AG08396 (cell line): ENCODE data around the gene PCDHB7.
"Not testable (repeated sequence)": the region's sequence is repeated elsewhere in the genome, so short reads cannot be mapped to it uniquely, and the experiment has no call there.

ENCODE experiments used
- DNase-seq: peaks from one replicate; pipeline ENCODE4 v3.0.0; 2012; ENCODE audit warnings: low spot score, mixed read lengths

Gene PCDHB7

DNA sequence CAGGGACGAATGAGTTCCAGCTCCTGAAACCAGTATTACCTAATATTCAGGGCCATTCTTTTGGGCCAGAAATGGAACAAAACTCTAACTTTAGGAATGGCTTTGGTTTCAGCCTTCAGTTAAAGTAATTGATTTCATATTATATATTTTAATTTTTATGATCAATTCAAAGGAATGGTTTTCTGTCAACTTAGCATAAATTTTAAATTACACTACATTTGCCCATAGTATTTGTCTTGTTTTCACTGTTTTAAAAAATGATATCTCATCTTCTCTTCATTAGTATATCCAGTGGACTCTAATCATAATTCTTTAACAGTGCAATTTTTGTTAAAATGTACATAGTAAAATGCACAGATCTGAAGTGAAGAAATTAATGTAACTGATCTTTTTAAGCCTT lies 7.9 kb downstream of the PCDHB7 start:
- DNase-seq: no peak

DNA sequence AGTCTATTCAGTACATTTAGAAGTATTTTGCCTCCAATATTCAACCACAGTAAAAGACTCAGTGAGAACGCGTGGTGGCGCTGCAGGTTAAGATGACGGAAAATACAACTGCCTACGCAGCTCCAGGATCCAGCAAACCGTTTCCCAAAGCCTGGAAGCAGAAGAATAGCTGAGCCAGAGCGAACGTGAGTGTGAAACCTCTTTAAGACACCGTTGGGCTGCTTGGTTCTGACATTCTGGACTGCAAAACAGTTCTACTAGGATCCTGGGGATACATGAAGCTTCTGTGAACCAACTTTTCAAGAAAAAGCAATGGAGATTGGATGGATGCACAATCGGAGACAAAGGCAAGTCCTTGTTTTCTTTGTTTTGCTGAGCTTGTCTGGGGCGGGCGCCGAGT lies 9.8 kb downstream of the PCDHB7 start, which contains the start of gene PCDHB16:
PCDHB16 (plus strand) TSS at position 140 of the 400 bp plus-strand sequence; CDS start at position 313, 173 bp downstream.
- peak; percentile 74 for DNase-seq

DNA sequence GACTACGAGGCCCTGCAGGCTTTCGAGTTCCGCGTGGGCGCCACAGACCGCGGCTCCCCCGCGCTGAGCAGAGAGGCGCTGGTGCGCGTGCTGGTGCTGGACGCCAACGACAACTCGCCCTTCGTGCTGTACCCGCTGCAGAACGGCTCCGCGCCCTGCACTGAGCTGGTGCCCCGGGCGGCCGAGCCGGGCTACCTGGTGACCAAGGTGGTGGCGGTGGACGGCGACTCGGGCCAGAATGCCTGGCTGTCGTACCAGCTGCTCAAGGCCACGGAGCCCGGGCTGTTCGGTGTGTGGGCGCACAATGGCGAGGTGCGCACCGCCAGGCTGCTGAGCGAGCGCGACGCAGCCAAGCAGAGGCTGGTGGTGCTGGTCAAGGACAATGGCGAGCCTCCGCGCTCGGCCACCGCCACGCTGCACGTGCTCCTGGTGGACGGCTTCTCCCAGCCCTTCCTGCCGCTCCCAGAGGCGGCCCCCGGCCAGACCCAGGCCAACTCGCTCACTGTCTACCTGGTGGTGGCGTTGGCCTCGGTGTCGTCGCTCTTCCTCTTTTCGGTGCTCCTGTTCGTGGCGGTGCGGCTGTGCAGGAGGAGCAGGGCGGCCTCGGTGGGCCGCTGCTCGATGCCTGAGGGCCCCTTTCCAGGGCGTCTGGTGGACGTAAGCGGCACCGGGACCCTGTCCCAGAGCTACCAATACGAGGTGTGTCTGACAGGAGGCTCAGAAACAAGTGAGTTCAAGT lies 11.8 kb downstream of the PCDHB7 start:
- DNase-seq: not testable (repeated sequence)

DNA sequence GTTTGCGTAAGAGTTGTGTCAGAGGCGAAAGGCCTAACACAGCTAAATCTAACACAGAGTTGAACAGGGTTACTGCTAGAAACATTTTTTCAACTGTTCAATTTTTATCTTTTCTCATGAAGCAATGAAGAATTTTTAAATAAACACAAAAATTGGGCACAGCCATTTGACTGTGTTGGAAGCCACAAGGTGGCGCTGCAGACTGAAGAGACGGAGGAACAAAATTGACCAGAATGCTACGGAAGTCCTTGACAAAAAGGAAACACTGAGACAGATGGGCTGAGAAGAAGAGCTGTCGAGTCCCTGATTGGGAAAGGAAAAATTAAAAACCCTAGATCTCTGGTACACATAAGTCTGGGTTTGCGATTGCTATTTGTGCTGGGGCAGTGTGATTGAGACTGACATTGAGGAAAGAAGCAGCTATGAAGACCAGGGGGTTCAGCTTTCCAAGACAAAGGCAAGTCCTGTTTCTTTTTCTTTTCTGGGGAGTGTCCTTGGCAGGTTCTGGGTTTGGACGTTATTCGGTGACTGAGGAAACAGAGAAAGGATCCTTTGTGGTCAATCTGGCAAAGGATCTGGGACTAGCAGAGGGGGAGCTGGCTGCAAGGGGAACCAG lies 14.6 kb downstream of the PCDHB7 start, which contains the start of gene PCDHB9:
PCDHB9 (plus strand) TSS at position 265 of the 616 bp plus-strand sequence; CDS start at position 423, 158 bp downstream.
- peak; percentile 68 for DNase-seq

GRCh38 chr5:141188682-141189081 lies 16.2 kb downstream of the PCDHB7 start:
- DNase-seq: not testable (repeated sequence)

- not testable (repeated sequence) for DNase-seq
Measured at GRCh38 chr5:141189131-141189530, 16.7 kb downstream of the PCDHB7 start.

DNA sequence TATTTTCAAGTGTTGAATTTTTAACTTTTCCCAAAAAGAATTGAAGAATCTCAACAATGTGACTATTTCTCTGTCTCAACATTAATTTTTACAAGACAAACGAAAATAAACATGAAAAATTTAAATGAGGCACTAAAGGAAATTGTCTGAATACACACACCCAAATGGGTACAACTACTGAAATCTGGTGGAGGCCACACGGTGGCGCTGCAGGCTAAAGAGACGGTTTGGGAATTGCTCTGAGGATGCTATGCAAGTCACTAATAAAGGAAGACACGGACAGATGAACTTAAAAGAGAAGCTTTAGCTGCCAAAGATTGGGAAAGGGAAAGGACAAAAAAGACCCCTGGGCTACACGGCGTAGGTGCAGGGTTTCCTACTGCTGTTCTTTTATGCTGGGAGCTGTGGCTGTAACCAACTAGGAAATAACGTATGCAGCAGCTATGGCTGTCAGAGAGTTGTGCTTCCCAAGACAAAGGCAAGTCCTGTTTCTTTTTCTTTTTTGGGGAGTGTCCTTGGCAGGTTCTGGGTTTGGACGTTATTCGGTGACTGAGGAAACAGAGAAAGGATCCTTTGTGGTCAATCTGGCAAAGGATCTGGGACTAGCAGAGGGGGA lies 19.8 kb downstream of the PCDHB7 start, which contains the start of gene PCDHB10:
PCDHB10 (plus strand) TSS at position 244 of the 616 bp plus-strand sequence; CDS start at position 444, 200 bp downstream.
- DNase-seq: peak; percentile 64

- DNase-seq: not testable (repeated sequence)
Measured at GRCh38 chr5:141194332-141194731, 21.9 kb downstream of the PCDHB7 start.

DNA sequence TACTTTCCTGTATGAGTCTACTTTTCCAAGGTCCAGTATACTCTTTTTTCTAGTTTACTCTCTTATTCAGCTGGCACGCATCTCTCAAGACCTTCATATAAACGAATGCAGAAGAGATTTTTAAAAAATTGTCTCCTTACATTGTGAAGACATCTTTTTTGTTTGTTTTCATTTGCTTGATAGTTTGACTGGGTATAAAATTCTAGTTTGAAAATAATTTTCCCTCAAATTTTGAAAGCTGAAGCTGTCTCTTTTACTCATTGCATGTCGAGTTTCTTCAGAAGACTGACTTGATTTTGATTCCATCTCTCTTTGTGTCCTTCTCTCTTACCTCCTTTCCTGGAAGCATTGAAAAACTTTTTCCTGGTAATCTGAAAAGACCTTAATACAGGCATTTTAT lies 23.9 kb downstream of the PCDHB7 start:
- DNase-seq: no peak

DNA sequence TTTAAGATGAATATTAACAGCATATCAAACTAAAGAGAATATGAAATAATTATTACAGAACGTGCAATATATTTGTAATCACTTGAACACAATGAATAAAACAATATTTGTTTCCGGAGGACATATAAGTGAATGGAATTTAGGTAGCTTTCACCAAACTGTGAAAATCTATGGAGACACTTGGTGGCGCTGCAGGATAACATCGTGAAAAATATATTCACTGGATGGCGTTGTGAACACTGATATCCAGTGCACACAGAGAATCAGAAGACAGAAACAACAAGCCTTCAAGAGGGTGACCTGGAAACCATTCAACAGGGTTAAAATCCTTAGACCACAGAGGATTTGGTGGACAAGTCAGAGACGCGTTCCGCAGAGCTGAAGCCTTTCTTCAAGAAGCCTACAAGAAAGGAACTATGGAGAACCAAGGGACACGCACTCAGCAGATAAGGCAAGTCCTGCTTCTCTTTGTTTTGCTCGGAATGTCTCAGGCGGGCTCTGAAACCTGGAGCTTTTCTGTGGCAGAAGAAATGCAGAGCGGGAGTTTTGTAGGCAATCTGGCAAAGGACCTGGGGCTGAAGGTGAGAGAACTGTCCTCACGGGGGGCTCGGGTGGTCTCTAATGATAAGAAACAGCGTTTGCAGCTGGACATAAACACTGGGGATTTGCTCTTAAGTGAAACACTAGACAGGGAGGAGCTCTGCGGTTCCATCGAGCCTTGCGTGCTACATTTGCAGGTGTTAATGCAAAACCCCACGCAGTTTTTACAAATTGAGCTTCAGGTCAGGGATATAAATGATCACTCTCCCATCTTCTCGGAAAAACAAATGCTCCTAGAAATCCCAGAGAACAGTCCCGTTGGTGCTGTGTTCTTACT lies 27.2 kb downstream of the PCDHB7 start, which contains the start of gene PCDHB11:
PCDHB11 (plus strand) TSS at position 269 of the 877 bp plus-strand sequence; CDS start at position 417, 148 bp downstream.
- peak; percentile 37 for DNase-seq

- DNase-seq: not testable (repeated sequence)
Measured at GRCh38 chr5:141201126-141201525, 28.7 kb downstream of the PCDHB7 start.

GRCh38 chr5:141201646-141202045 lies 29.2 kb downstream of the PCDHB7 start:
- not testable (repeated sequence) for DNase-seq

- DNase-seq: peak; percentile 29
Measured at GRCh38 chr5:141208478-141208877, 36.0 kb downstream of the PCDHB7 start, which contains the start of gene PCDHB12. TSS of gene PCDHB12 (plus strand) at chr5:141208719. CDS start at chr5:141208908, 189 bp downstream.

- not testable (repeated sequence) for DNase-seq
Measured at GRCh38 chr5:141210281-141210680, 37.8 kb downstream of the PCDHB7 start.

GRCh38 chr5:141210849-141211248 lies 38.4 kb downstream of the PCDHB7 start:
- DNase-seq: not testable (repeated sequence)

- DNase-seq: not testable (repeated sequence)
Measured at GRCh38 chr5:141213656-141214339, 41.4 kb downstream of the PCDHB7 start, which contains the start of gene PCDHB13. TSS of gene PCDHB13 (plus strand) at chr5:141213919. CDS start at chr5:141214124, 205 bp downstream.

DNA sequence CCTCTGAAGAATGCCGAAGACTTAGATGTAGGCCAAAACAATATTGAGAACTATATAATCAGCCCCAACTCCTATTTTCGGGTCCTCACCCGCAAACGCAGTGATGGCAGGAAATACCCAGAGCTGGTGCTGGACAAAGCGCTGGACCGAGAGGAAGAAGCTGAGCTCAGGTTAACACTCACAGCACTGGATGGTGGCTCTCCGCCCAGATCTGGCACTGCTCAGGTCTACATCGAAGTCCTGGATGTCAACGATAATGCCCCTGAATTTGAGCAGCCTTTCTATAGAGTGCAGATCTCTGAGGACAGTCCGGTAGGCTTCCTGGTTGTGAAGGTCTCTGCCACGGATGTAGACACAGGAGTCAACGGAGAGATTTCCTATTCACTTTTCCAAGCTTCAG lies 42.1 kb downstream of the PCDHB7 start:
- not testable (repeated sequence) for DNase-seq

GRCh38 chr5:141215504-141215903 lies 43.1 kb downstream of the PCDHB7 start:
- DNase-seq: not testable (repeated sequence)

GRCh38 chr5:141216035-141216434 lies 43.6 kb downstream of the PCDHB7 start:
- DNase-seq: not testable (repeated sequence)

DNA sequence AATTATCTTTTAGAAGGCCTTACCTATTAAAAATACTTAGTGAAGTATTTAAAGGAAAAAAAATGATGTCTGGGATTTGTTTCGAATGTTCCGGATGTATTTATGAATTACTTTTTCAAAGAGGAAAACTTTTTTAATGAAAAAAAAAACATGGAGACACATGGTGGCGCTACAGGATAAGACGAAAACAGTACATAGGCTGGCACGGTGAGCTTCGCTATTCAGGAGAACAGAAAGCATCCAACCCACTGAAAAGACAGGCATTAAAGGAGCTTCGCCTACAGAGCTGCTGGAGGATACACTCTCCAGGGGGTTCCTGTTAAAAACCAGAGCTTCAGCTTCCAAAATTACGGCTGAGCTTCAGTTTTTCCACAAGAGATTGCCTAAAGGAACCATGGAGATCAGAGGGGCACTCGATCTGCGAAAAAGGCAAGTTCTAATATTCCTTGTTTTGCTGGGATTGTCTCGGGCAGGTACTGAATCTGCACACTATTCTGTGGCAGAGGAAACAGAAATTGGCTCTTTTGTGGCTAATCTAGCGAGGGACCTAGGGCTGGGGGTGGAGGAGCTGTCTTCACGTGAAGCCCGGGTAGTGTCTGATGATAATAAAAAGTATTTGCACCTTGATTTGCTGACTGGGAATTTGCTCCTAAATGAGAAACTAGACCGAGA lies 50.8 kb downstream of the PCDHB7 start, which contains the start of gene PCDHB14:
PCDHB14 (plus strand) TSS at position 232 of the 672 bp plus-strand sequence; CDS start at position 395, 163 bp downstream.
- peak; percentile 50 for DNase-seq
